ENCODE results near the gene RAB12. TPM values are rescaled to one million over a fixed set of nuclear protein-coding genes. Genes with fewer than 3 reads are reported as not detected.

Gene RAB12
- total RNA-seq, 1 experiment from 2014 or later, result 51.3 TPM

- Mint-ChIP-seq H3K4me3 (no peak overlapping the region), H3K27ac (no peak overlapping the region; a peak in 1 of 7 replicates), H3K4me1 (peaks cover 49 to 52% of the 10 kb centered on the region in 2 experiments), H3K36me3 (ENCODE audit: insufficient read depth in 1 of 3, low read depth in 3 of 3) (no peaks in the 10 kb centered on the region), H3K27me3 (ENCODE audit: low read depth) (no peaks in the 10 kb centered on the region; the same call in 1 of the 2 replicates), H3K9me3 (no peaks in the 10 kb centered on the region; a peak in 1 of 5 replicates)
- TF ChIP-seq CTCF (conservative IDR thresholded peaks at IDR 0.05), result no peak
- H3K4ac ChIP-seq (ENCODE audit: low read depth, low read length), result no peak overlapping the region
- H4K5ac ChIP-seq (ENCODE audit: insufficient read length, low read depth, low read length), result no peak overlapping the region
- H4K20me1 ChIP-seq (ENCODE audit: control insufficient read depth, insufficient read depth, insufficient read length), result no peaks in the 10 kb centered on the region
- peak overlapping the region; percentile 65 for H3K14ac ChIP-seq (ENCODE audit: insufficient read depth, low read length)
- H3K56ac ChIP-seq (ENCODE audit: insufficient read length, low read depth, low read length), result no peak overlapping the region
- peak overlapping the region; percentile 66 for H3K18ac ChIP-seq (ENCODE audit: insufficient read length, low read depth, low read length)
- H3K23ac ChIP-seq (ENCODE audit: insufficient read length, low read depth, low read length), result no peak overlapping the region
- H3K27ac ChIP-seq (ENCODE audit: insufficient read length, low read depth, low read length), result no peak overlapping the region
- no peak overlapping the region for H2BK12ac ChIP-seq (ENCODE audit: insufficient read length, low read depth, low read length)
- H3K9me3 ChIP-seq (ENCODE audit: control insufficient read depth, low read depth, low read length), result no peaks in the 10 kb centered on the region
- H2BK20ac ChIP-seq (ENCODE audit: low read depth, low read length, poor library complexity, severe bottlenecking), result no peak overlapping the region
- H2AFZ ChIP-seq (ENCODE audit: low read length), result no peak overlapping the region
- peaks cover 7% of the 10 kb centered on the region for H3K4me1 ChIP-seq (ENCODE audit: insufficient read depth, low read length)
- no CpG with 5 or more reads among the region's 31 CpGs for WGBS (ENCODE audit: extremely low coverage, insufficient read length, low lambda C conversion rate)
- no peaks in the 10 kb centered on the region for H3K79me1 ChIP-seq (ENCODE audit: insufficient read depth, low read depth, low read length, poor library complexity, severe bottlenecking)
- no peak for DNase-seq
- no peak overlapping the region for H4K8ac ChIP-seq (replicated peaks; ENCODE audit: insufficient read length, low read depth, low read length)
- no peak overlapping the region for H3T11ph ChIP-seq (ENCODE audit: low read length)
- no peak overlapping the region for H3K9ac ChIP-seq (ENCODE audit: extremely low read depth, insufficient read length, low read length)
- H3K23me2 ChIP-seq (ENCODE audit: insufficient read length, low read depth, low read length, poor library complexity, severe bottlenecking), result no peaks in the 10 kb centered on the region
- H4K91ac ChIP-seq (ENCODE audit: insufficient read length, low read depth, low read length), result no peak overlapping the region
- no peak overlapping the region for H3K4me2 ChIP-seq (ENCODE audit: insufficient read depth, insufficient read length, low read length)
- H3K79me2 ChIP-seq (ENCODE audit: insufficient read depth, low read length), result no peaks in the 10 kb centered on the region
- no peaks in the 10 kb centered on the region for H3K27me3 ChIP-seq (ENCODE audit: insufficient read depth, low read length)
- H2BK120ac ChIP-seq (ENCODE audit: low read depth, low read length, poor library complexity, severe bottlenecking), result no peak overlapping the region
- H2BK5ac ChIP-seq (ENCODE audit: insufficient read length, low read length), result no peak overlapping the region
- no peak overlapping the region for H2BK15ac ChIP-seq (ENCODE audit: low read depth, low read length)
- no peak overlapping the region for H2AK5ac ChIP-seq (ENCODE audit: insufficient read length, low read length)
These were observed 49.7 kb downstream of the RAB12 start for GRCh38 chr18:8658858-8659485.
